ENCODE data around the gene SUCLG1.
"Not testable (repeated sequence)": the region's sequence is repeated elsewhere in the genome, so short reads cannot be mapped to it uniquely, and the experiment has no call there.

The SUCLG1 gene

DNA sequence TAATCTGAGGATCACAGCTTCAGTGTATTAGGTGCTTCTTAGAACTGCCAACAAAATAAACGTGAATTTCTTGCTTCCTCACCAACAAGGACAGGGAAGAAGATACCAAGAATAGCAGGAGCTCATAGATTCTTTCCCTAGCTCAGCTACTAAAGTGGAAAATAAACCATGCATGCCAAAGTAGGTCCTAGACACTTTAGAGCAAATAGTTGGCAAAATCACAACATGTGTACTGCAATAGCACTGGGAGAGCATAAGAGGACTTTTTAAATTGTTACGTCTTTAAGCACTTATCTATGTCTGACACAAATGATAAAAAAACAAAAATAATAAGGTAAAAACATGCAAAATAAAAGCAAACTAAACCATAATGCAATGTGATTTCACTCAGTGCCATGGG lies 49.5 kb downstream of the SUCLG1 start:
- H3K4me3 ChIP-seq (ENCODE audit: low read depth, low read length) = no peak overlapping the region
- TF ChIP-seq, protein P1, sequence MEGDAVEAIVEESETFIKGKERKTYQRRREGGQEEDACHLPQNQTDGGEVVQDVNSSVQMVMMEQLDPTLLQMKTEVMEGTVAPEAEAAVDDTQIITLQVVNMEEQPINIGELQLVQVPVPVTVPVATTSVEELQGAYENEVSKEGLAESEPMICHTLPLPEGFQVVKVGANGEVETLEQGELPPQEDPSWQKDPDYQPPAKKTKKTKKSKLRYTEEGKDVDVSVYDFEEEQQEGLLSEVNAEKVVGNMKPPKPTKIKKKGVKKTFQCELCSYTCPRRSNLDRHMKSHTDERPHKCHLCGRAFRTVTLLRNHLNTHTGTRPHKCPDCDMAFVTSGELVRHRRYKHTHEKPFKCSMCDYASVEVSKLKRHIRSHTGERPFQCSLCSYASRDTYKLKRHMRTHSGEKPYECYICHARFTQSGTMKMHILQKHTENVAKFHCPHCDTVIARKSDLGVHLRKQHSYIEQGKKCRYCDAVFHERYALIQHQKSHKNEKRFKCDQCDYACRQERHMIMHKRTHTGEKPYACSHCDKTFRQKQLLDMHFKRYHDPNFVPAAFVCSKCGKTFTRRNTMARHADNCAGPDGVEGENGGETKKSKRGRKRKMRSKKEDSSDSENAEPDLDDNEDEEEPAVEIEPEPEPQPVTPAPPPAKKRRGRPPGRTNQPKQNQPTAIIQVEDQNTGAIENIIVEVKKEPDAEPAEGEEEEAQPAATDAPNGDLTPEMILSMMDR (IDR thresholded peaks at IDR 0.05; ENCODE audit: insufficient read depth, low read depth, low read length, missing control alignments) = no peak
- no peak for DNase-seq (ENCODE audit: low read depth)

DNA sequence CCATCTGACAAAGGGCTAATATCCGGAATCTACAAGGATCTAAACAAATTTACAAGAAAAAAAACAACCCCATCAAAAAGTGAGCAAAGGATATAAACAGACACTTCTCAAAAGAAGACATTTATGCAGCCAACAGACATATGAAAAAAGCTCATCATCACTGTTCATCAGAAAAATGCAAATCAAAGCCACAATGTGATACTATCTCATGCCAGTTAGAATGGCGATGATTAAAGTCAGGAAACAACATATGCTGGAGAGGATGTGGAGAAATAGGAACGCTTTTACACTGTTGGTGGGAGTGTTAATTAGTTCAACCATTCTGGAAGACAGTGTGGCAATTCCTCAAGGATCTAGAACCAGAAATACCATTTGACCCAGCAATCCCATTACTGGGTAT lies 57.0 kb downstream of the SUCLG1 start:
- not testable (repeated sequence) for H3K4me3 ChIP-seq (ENCODE audit: low read depth, low read length); DNase-seq (ENCODE audit: low read depth)

GRCh38 chr2:84399839-84400238 lies 59.2 kb downstream of the SUCLG1 start:
- not testable (repeated sequence) for DNase-seq (ENCODE audit: low read depth); H3K4me3 ChIP-seq (ENCODE audit: low read depth, low read length)

DNA sequence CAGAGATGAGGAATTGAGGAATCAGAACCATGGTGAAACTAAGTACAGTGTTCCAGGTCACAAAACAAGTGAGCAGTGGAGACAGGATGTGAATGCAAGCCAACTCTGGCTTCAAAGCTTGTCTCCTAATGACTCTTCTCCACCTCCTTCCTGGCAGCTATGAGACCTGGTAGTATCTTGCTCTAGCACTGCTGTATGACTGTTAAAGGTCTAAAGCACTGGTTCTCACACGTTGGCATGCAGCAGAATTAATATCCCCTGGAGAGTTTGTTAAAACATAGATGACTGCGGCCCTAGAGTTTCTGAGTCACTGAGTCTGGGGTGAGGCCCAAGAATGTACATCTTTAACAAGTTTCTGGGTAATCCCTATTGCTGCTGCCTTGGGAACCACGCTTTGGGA lies 63.3 kb downstream of the SUCLG1 start:
- no peak overlapping the region for H3K4me3 ChIP-seq (ENCODE audit: low read depth, low read length)
- DNase-seq (ENCODE audit: low read depth) = peak; percentile 7
- TF ChIP-seq, protein P1 (IDR thresholded peaks at IDR 0.05; ENCODE audit: insufficient read depth, low read depth, low read length, missing control alignments) = no peak

DNA sequence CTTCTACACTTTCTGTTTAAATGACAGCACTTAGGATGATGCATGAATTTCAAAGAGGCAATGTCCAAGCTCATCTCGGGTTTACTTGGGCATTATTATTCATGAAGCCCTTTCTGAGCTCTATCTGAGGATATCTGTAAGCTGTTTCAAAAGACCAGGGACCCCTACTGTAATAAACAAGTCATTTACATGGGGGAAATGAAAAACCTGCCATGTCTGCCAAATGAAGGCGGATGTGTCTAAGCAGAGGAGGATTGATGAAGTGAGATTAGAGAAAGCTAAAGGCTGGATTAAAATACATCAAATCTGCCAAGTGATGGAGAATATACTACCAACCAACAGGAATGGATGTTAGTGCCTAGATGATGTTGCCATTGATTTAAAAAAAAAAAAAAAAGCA lies 64.5 kb downstream of the SUCLG1 start:
- TF ChIP-seq, protein P1 (IDR thresholded peaks at IDR 0.05; ENCODE audit: insufficient read depth, low read depth, low read length, missing control alignments) = no peak
- H3K4me3 ChIP-seq (ENCODE audit: low read depth, low read length) = no peak overlapping the region
- DNase-seq (ENCODE audit: low read depth) = no peak

DNA sequence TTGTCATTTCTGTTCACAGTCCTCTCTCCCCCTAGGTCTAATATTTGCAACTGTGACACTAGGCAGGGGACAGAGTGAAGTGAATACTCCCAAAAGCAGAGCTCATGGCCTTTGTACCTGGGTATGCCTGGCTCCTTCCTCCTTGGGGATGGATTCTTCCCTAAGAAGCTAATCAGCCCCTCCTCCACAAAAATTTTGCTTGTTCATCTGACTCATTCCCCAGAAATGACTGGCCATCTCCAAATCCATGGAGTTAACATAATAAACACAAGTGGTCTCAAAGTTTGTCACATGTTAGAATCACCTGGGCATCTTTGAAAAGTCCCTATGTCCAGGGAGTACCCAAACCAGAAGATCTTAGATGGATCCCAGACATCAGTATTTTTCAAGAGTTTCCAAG lies 65.3 kb downstream of the SUCLG1 start:
- DNase-seq (ENCODE audit: low read depth) = no peak
- TF ChIP-seq, protein P1 (IDR thresholded peaks at IDR 0.05; ENCODE audit: insufficient read depth, low read depth, low read length, missing control alignments) = no peak
- H3K4me3 ChIP-seq (ENCODE audit: low read depth, low read length) = no peak overlapping the region

DNA sequence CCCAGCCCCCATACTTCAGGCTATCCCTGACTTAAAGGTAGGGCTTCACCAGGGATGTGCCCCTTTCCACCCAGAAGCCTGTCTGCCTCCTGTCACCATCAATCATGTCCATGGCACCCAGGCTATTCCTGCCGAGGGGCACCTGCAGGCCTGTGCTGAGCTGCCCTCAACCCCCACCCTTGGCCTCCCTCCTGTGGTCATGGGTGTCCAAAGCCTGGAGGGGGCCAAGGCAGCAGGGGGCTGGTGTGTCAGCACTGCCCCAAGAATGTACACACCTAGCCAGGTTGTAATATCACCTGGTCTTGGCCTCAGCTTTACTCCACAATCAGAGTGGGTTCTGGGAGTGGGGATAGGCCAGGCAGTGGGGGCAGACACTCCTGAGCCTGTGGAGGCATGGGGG lies 69.3 kb downstream of the SUCLG1 start:
- H3K4me3 ChIP-seq (ENCODE audit: low read depth, low read length) = no peak overlapping the region
- TF ChIP-seq, protein P1 (IDR thresholded peaks at IDR 0.05; ENCODE audit: insufficient read depth, low read depth, low read length, missing control alignments) = no peak
- no peak for DNase-seq (ENCODE audit: low read depth)

DNA sequence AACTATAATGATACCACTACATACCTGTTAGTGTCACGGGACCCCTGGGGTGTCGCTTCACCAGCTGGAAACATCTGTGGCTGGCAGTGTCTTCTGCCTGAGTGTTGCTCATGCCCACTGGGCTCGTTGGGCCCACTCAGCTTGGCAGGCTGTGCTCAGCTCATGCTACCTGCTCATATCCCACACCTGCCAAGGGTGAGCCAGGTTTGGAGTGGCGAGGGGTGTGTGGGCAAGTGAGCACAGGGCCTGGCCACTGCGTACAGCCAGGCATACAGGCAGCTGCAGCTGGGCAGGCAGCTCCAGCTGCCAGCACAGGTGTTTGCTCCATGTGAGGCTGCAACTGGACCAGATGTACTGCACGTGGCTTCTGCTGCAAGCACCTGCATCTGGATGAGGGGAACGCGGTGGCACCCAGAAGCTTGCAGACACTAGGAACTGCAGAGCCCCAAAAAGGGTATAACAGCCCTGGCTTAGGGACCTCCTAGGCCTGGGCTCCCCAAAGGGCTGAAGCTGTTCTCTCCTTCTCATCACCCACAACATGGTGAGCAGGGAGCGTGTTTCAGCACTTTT lies 70.1 kb downstream of the SUCLG1 start:
- TF ChIP-seq, protein P1 (IDR thresholded peaks at IDR 0.05; ENCODE audit: insufficient read depth, low read depth, low read length, missing control alignments) = no peak
- DNase-seq (ENCODE audit: low read depth) = no peak
- no peak overlapping the region for H3K4me3 ChIP-seq (ENCODE audit: low read depth, low read length)

Data from GM12865 (cell line).